GM19238 (cell line): Measurements from ENCODE around the gene ARHGAP22.

Experiments
- DNase-seq: peaks from one replicate; pipeline ENCODE4 v3.0.0; 2011; ENCODE audit warnings: low spot score; ENCODE audit not compliant: insufficient read length

ARHGAP22 gene

GRCh38 chr10:48453451-48454301 lies 151.2 kb downstream of the ARHGAP22 start:
- no peak for DNase-seq

GRCh38 chr10:48452879-48453412 lies 151.9 kb downstream of the ARHGAP22 start:
- no peak for DNase-seq

- DNase-seq: no peak
Measured at GRCh38 chr10:48451969-48452878, 152.6 kb downstream of the ARHGAP22 start.

- DNase-seq: no peak
Measured at GRCh38 chr10:48450741-48451466, 154.0 kb downstream of the ARHGAP22 start.

GRCh38 chr10:48450233-48450740 lies 154.6 kb downstream of the ARHGAP22 start:
- no peak for DNase-seq

GRCh38 chr10:48449501-48450232 lies 155.2 kb downstream of the ARHGAP22 start:
- no peak for DNase-seq

- DNase-seq: no peak
Measured at GRCh38 chr10:48448796-48449195, 156.1 kb downstream of the ARHGAP22 start.

GRCh38 chr10:48447356-48448215 lies 157.3 kb downstream of the ARHGAP22 start:
- DNase-seq: no peak

- no peak for DNase-seq
Measured at GRCh38 chr10:48446785-48447184, 158.1 kb downstream of the ARHGAP22 start.

- no peak for DNase-seq
Measured at GRCh38 chr10:48445932-48446331, 158.9 kb downstream of the ARHGAP22 start.

- DNase-seq: no peak
Measured at GRCh38 chr10:48444861-48445841, 159.7 kb downstream of the ARHGAP22 start.

GRCh38 chr10:48444266-48444665 lies 160.6 kb downstream of the ARHGAP22 start:
- DNase-seq: no peak

GRCh38 chr10:48442809-48443177 lies 162.1 kb downstream of the ARHGAP22 start:
- DNase-seq: no peak

- no peak for DNase-seq
Measured at GRCh38 chr10:48442090-48442808, 162.6 kb downstream of the ARHGAP22 start.

GRCh38 chr10:48440771-48441170 lies 164.1 kb downstream of the ARHGAP22 start:
- no peak for DNase-seq

- DNase-seq: no peak
Measured at GRCh38 chr10:48439581-48440041, 165.3 kb downstream of the ARHGAP22 start.

GRCh38 chr10:48439031-48439430 lies 165.8 kb downstream of the ARHGAP22 start:
- DNase-seq: no peak
